ENCODE measurements around the gene FAF1.
"Not testable (repeated sequence)": the region's sequence is repeated elsewhere in the genome, so short reads cannot be mapped to it uniquely, and the experiment has no call there.

Gene FAF1

GRCh38 chr1:50967416-50968157 lies 7.5 kb upstream of the FAF1 start:
- H3K4me3 ChIP-seq (ENCODE audit: low read depth, low read length): peak overlapping the region; percentile 90
- DNase-seq (ENCODE audit: low read depth): no peak

GRCh38 chr1:50966991-50967390 lies 6.9 kb upstream of the FAF1 start:
- no peak for DNase-seq (ENCODE audit: low read depth)
- H3K4me3 ChIP-seq (ENCODE audit: low read depth, low read length): no peak overlapping the region

GRCh38 chr1:50964863-50965262 lies 4.8 kb upstream of the FAF1 start:
- no peak for DNase-seq (ENCODE audit: low read depth)
- no peak overlapping the region for H3K4me3 ChIP-seq (ENCODE audit: low read depth, low read length)

GRCh38 chr1:50959303-50959912 lies 659 bp downstream of the FAF1 start:
- DNase-seq (ENCODE audit: low read depth): no peak
- peak overlapping the region; percentile 86 for H3K4me3 ChIP-seq (ENCODE audit: low read depth, low read length)

GRCh38 chr1:50955116-50955515 lies 5.0 kb downstream of the FAF1 start:
- no peak for DNase-seq (ENCODE audit: low read depth)
- H3K4me3 ChIP-seq (ENCODE audit: low read depth, low read length): no peak overlapping the region

DNA sequence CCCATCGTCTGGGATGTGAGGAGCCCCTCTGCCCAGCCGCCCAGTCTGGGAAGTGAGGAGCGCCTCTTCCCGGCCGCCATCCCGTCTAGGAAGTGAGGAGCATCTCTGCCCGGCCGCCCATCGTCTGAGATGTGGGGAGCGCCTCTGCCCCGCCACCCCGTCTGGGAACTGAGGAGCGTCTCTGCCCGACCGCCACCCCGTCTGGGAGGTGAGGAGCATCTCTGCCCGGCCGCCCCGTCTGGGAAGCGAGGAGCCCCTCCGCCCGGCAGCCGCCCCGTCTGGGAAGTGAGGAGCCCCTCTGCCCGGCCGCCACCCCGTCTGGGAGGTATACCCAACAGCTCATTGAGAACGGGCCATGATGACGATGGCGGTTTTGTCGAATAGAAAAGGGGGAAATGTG lies 7.5 kb downstream of the FAF1 start:
- not testable (repeated sequence) for DNase-seq (ENCODE audit: low read depth); H3K4me3 ChIP-seq (ENCODE audit: low read depth, low read length)

DNA sequence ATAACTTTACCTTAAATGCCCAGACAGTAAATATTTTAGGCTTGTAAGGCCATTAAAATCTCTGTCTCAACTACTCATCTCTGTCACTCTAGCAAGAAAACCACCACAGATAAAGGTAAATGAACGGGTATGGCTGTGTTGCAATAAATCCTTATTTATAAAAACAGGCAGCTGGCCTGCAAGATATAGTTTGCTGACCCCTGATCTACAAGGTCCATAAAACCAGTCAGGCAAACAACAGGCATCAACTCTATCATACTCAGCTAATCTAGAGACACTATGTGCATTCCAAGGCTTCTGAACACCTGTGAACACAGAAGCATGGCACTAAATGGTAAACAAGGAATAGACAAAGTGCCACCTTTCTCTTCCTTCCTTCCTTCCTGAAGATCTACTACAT lies 9.7 kb downstream of the FAF1 start:
- H3K4me3 ChIP-seq (ENCODE audit: low read depth, low read length): no peak overlapping the region
- no peak for DNase-seq (ENCODE audit: low read depth)

- no peak overlapping the region for H3K4me3 ChIP-seq (ENCODE audit: low read depth, low read length)
- no peak for DNase-seq (ENCODE audit: low read depth)
Observed at GRCh38 chr1:50949286-50949982, 10.6 kb downstream of the FAF1 start.

DNA sequence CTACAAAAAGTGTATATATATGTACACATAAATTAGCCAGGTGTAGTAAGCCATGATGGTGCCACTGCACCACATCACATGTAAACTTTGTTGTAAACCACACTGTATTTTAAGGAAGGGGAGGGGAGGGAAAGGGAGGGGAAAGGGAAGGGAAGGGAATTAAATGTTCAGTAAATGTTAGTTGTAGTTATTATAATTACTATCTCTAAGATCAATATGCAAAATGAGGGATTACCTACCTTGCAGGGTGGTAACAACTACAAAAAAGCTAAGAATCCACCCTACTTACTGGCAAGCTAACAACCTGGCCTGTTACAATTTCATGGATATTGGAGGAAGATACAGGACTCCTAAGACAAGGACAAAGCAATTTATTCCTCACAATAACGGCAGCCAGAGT lies 17.7 kb downstream of the FAF1 start:
- DNase-seq (ENCODE audit: low read depth): no peak

DNA sequence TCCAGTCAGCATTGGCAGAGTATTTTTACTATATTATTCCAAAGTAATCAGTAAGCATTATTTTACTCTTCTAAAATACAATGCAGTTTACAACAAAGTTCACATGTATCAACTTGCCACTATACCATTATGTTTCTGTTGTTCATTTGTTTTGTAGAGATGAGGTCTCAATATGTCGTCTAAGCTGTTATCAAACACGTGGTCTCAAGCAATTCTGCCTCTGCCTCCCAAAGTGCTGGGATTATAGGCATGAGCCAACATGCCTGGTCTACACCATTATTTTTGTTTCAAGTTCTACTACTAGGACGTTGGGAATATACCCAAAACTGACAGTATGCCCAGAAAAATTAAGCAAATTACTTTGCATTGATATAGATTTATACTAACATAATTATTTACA lies 19.8 kb downstream of the FAF1 start:
- no peak overlapping the region for H3K4me3 ChIP-seq (ENCODE audit: low read depth, low read length)
- no peak for DNase-seq (ENCODE audit: low read depth)

More for the DNA sequence above, 17.7 kb downstream of the FAF1 start:
- H3K4me3 ChIP-seq (ENCODE audit: low read depth, low read length): no peak overlapping the region

DNA sequence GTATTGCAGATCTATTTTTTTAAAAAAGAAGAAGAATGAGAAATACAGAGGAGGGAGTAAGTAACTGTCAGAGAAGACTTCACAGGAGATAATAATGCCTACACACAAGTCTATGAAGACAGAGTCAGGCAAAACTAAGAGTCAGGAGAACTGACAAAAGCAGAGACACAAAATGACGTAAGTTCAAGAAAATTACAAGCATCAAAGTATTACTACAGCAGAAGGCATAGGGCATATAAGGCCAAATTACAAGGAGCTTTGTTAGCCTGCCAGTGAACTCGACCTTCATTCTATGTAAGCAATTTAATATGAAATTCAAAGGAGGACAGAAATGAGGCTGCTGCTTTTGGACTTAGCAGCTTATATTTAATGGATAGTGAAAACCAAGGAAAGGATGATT lies 23.7 kb downstream of the FAF1 start:
- no peak overlapping the region for H3K4me3 ChIP-seq (ENCODE audit: low read depth, low read length)
- DNase-seq (ENCODE audit: low read depth): no peak

- not testable (repeated sequence) for DNase-seq (ENCODE audit: low read depth); H3K4me3 ChIP-seq (ENCODE audit: low read depth, low read length)
Observed at GRCh38 chr1:50935276-50935675, 24.8 kb downstream of the FAF1 start.

- H3K4me3 ChIP-seq (ENCODE audit: low read depth, low read length): no peak overlapping the region
- DNase-seq (ENCODE audit: low read depth): no peak
Observed at GRCh38 chr1:50934838-50935237, 25.2 kb downstream of the FAF1 start.

- DNase-seq (ENCODE audit: low read depth); H3K4me3 ChIP-seq (ENCODE audit: low read depth, low read length): not testable (repeated sequence)
Observed at GRCh38 chr1:50933770-50934169, 26.3 kb downstream of the FAF1 start.

DNA sequence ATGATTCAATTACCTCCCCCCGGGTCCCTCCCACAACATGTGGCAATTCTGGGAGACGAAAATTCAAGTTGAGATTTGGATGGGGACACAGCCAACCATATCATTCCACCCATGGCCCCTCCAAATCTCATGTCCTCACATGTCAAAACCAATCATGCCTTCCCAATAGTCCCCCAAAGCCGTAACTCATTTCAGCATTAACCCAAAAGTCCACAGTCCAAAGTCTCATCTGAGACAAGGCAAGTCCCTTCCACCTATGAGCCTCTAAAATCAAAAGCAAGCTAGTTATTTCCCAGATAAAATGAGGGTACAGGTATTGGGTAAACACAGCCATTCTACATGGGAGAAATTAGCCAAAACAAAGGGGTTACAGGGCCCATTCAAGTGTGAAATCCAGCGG lies 28.0 kb downstream of the FAF1 start:
- H3K4me3 ChIP-seq (ENCODE audit: low read depth, low read length); DNase-seq (ENCODE audit: low read depth): not testable (repeated sequence)

- H3K4me3 ChIP-seq (ENCODE audit: low read depth, low read length): no peak overlapping the region
- no peak for DNase-seq (ENCODE audit: low read depth)
Observed at GRCh38 chr1:50930965-50931737, 28.9 kb downstream of the FAF1 start.

DNA sequence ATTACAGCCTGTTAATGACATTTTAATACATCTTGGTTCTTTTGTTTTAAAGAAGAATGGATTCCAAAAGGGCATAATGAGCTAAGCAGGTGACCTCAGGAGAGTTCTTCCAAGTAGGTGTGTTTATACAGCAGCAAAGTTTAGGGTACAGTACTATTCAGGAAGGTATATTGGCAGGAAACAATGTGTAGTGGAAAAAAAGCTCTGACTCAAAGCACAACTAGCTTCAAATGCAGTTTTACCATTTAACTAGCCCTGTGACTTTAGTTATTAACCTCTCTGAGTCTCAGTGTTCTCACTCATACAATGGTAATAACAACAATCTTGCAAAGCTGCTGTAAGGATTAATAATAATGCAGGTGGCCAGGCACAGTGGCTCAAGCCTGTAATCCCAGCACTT lies 29.9 kb downstream of the FAF1 start:
- H3K4me3 ChIP-seq (ENCODE audit: low read depth, low read length): no peak overlapping the region
- DNase-seq (ENCODE audit: low read depth): no peak

- no peak overlapping the region for H3K4me3 ChIP-seq (ENCODE audit: low read depth, low read length)
- DNase-seq (ENCODE audit: low read depth): peak; percentile 12
Observed at GRCh38 chr1:50929376-50929958, 30.6 kb downstream of the FAF1 start.

GRCh38 chr1:50923564-50923963 lies 36.5 kb downstream of the FAF1 start:
- DNase-seq (ENCODE audit: low read depth): no peak
- no peak overlapping the region for H3K4me3 ChIP-seq (ENCODE audit: low read depth, low read length)

GRCh38 chr1:50921029-50921428 lies 39.0 kb downstream of the FAF1 start:
- no peak for DNase-seq (ENCODE audit: low read depth)
- no peak overlapping the region for H3K4me3 ChIP-seq (ENCODE audit: low read depth, low read length)

All from skeletal muscle cell (primary cell).